ENCODE results near the gene HSH2D. TPM values are rescaled to one million over a fixed set of nuclear protein-coding genes. Genes with fewer than 3 reads are reported as not detected.

Gene HSH2D
- total RNA-seq, 1 donor = not detected

- TF ChIP-seq, protein P1, sequence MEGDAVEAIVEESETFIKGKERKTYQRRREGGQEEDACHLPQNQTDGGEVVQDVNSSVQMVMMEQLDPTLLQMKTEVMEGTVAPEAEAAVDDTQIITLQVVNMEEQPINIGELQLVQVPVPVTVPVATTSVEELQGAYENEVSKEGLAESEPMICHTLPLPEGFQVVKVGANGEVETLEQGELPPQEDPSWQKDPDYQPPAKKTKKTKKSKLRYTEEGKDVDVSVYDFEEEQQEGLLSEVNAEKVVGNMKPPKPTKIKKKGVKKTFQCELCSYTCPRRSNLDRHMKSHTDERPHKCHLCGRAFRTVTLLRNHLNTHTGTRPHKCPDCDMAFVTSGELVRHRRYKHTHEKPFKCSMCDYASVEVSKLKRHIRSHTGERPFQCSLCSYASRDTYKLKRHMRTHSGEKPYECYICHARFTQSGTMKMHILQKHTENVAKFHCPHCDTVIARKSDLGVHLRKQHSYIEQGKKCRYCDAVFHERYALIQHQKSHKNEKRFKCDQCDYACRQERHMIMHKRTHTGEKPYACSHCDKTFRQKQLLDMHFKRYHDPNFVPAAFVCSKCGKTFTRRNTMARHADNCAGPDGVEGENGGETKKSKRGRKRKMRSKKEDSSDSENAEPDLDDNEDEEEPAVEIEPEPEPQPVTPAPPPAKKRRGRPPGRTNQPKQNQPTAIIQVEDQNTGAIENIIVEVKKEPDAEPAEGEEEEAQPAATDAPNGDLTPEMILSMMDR (IDR thresholded peaks at IDR 0.05; ENCODE audit: insufficient read depth, low read depth, low read length) = no peak
- DNase-seq (ENCODE audit: low read depth) = no peak
- H3K4me3 ChIP-seq (ENCODE audit: low read depth, low read length) = no peak overlapping the region
Observed at GRCh38 chr19:16205205-16206045, 61.9 kb downstream of the HSH2D start.

DNA sequence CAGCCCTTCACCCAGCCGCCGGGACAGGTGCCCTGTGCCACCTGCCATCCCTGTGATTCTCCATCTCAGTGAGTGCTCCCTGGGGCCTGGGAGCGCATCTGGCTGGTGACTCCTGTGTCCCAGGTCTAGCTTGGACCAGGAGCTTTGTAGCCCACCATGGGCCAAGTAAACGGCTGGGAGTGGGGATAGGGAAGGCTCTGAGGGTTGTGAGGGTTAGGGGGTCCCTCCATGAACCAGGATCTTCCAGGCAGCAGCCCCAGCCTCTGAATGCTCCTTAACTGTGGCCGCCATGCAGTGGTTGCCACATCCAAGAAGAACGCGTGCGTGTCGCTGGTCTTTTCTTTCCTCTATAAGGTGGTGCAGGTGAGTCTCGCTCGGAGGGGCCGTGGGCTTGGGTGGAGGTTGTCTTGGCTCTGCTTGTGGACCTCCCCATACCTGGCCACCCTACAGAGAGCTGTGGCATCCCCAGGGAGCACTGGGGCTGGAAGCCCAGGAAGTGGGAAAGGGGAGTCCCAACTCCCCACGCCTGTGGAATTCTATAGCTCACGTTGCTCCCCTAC is 62.6 kb downstream of the HSH2D start:
- no peak for DNase-seq (ENCODE audit: low read depth)
- H3K4me3 ChIP-seq (ENCODE audit: low read depth, low read length) = no peak overlapping the region
- TF ChIP-seq, protein P1 (IDR thresholded peaks at IDR 0.05; ENCODE audit: insufficient read depth, low read depth, low read length) = no peak

DNA sequence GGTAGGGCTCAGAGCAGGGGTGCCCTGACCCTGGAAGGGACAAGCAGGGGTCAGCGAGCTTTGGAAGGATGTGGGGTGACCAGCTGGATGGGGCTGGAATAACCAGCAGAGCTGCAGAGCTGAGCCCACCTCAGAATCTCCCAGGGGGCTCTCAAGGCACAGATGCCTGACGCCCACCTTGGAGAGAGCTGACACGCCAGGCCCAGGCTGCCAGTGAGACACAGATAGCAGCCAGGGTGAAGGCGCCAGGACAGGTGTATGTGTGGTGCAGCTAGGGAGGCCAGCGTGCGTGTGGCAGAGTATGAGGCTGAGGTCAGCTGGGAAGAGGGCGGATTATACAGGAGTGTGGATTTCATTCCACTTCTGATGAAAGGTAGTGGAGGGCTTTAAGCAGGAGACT is 63.2 kb downstream of the HSH2D start:
- H3K4me3 ChIP-seq (ENCODE audit: low read depth, low read length) = no peak overlapping the region
- TF ChIP-seq, protein P1 (IDR thresholded peaks at IDR 0.05; ENCODE audit: insufficient read depth, low read depth, low read length) = no peak
- no peak for DNase-seq (ENCODE audit: low read depth)

GRCh38 chr19:16207063-16207462 is 63.6 kb downstream of the HSH2D start:
- TF ChIP-seq, protein P1 (IDR thresholded peaks at IDR 0.05; ENCODE audit: insufficient read depth, low read depth, low read length) = no peak
- H3K4me3 ChIP-seq (ENCODE audit: low read depth, low read length) = no peak overlapping the region

DNA sequence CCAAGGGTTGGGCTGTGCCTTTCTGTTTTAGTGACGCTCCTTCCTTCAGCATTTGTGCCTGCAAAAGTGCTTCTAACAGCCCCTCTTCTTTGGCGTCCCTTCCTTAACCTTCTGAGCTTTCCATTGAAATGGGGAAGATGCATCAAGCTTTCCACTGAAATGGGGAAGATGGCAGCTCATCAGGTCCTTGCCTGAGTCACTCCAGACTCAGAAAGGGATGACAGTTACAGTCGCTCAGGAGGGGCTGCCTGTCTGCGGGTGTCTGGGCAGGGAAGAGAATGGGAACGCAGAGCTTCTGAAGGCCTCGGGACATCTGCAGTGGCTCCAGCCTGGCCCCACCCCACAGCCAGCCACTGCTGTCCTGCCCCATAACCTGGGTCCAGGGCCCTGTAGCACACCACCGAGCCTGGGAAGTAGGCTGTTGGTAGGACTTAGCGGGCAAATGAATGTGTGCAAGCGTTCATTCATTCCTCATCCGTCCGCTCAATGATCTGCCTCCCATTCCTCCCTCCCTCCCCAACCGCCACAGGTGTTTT is 64.1 kb downstream of the HSH2D start:
- DNase-seq (ENCODE audit: low read depth) = no peak

More at GRCh38 chr19:16207063-16207462, 63.6 kb downstream of the HSH2D start:
- DNase-seq (ENCODE audit: low read depth) = no peak

More for the DNA sequence above, 64.1 kb downstream of the HSH2D start:
- TF ChIP-seq, protein P1 (IDR thresholded peaks at IDR 0.05; ENCODE audit: insufficient read depth, low read depth, low read length) = no peak
- H3K4me3 ChIP-seq (ENCODE audit: low read depth, low read length) = no peak overlapping the region

Small RNA genes within 50 kb of the gene (small RNA-seq; reads per million reads assigned to genes)
- gene RF00017 = not detected

Other genes with a start within 250 kb of the HSH2D start
- gene CYP4F2, start 245.6 kb upstream of the HSH2D start, total RNA-seq = not detected in 2 replicates
- gene CYP4F11, start 209.2 kb upstream of the HSH2D start, total RNA-seq = not detected in 2 replicates
- not detected in 2 replicates for gene OR10H4, start 194.7 kb upstream of the HSH2D start, total RNA-seq
- gene TPM4, start 67.2 kb upstream of the HSH2D start, total RNA-seq = 1,325 and 1,470 TPM in 2 replicates
- 72.5 and 92.0 TPM in 2 replicates for gene RAB8A, start 31.8 kb upstream of the HSH2D start, total RNA-seq
- not detected in 2 replicates for gene CIB3, start 29.8 kb downstream of the HSH2D start, total RNA-seq
- 94.1 TPM in 2 replicates for gene FAM32A, start 41.7 kb downstream of the HSH2D start, total RNA-seq
- 60.6 and 78.6 TPM in 2 replicates for gene AP1M1, start 54.2 kb downstream of the HSH2D start, total RNA-seq
- gene KLF2, start 181.1 kb downstream of the HSH2D start, total RNA-seq = 3.0 and 6.8 TPM in 2 replicates